Neural cell (in vitro differentiated cells): Measurements from ENCODE around the gene KDM4B.

ENCODE experiments used
- CTCF ChIP-seq: fragments of 450-650 bp; IDR thresholded peaks from 2 replicates; pipeline ENCODE4 v1.5.1; 2014; ENCODE audit warnings: antibody characterized with exemption, mild to moderate bottlenecking, moderate library complexity; ENCODE audit not compliant: poor library complexity, severe bottlenecking
- EP300 ChIP-seq: fragments of 450-650 bp; conservative IDR thresholded peaks from 2 replicates; pipeline ENCODE4 v1.6.1; 2014; ENCODE audit warnings: antibody characterized with exemption, mild to moderate bottlenecking, moderate library complexity; ENCODE audit not compliant: poor library complexity, severe bottlenecking
- EZH2 ChIP-seq: fragments of 200-600, 300-800 bp; shearing (Covaris generic), sonication (generic); IDR thresholded peaks from 2 replicates; pipeline ENCODE4 v1.6.1; 2014; ENCODE audit warnings: antibody characterized with exemption, low read length, borderline replicate concordance, mild to moderate bottlenecking; ENCODE audit not compliant: insufficient read depth, poor library complexity, severe bottlenecking
- POLR2AphosphoS5 ChIP-seq: IDR thresholded peaks from 2 replicates; pipeline ENCODE4 v1.6.1; 2012
- RAD21 ChIP-seq: fragments of 450-650 bp; conservative IDR thresholded peaks from 2 replicates; pipeline ENCODE4 v1.6.1; 2014; ENCODE audit warnings: antibody characterized with exemption, mild to moderate bottlenecking, moderate library complexity
- REST ChIP-seq: IDR thresholded peaks from 2 replicates; pipeline ENCODE4 v1.6.1; 2012; ENCODE audit warnings: borderline replicate concordance
- SMC3 ChIP-seq: fragments of 450-650 bp; conservative IDR thresholded peaks from 2 replicates; pipeline ENCODE4 v1.6.1; 2014; ENCODE audit warnings: antibody characterized with exemption, mild to moderate bottlenecking, moderate library complexity; ENCODE audit not compliant: poor library complexity
- TAF1 ChIP-seq: IDR thresholded peaks from 2 replicates; pipeline ENCODE4 v1.6.1; 2012; ENCODE audit warnings: low read depth

GRCh38 chr19:5129691-5130090 is 160.8 kb downstream of the KDM4B start:
- TF ChIP-seq CTCF = no peak
- no peak for TF ChIP-seq REST
- TF ChIP-seq POLR2AphosphoS5 = no peak
- no peak for TF ChIP-seq TAF1
- no peak for TF ChIP-seq RAD21
- TF ChIP-seq EZH2 = no peak
- no peak for TF ChIP-seq EP300
- TF ChIP-seq SMC3 = no peak
